ENCODE results near the gene MSI2. TPM values are rescaled to one million over a fixed set of nuclear protein-coding genes. Genes with fewer than 3 reads are reported as not detected.

The MSI2 gene
- total RNA-seq, result 7.0 and 13.0 TPM in 2 replicates

DNA sequence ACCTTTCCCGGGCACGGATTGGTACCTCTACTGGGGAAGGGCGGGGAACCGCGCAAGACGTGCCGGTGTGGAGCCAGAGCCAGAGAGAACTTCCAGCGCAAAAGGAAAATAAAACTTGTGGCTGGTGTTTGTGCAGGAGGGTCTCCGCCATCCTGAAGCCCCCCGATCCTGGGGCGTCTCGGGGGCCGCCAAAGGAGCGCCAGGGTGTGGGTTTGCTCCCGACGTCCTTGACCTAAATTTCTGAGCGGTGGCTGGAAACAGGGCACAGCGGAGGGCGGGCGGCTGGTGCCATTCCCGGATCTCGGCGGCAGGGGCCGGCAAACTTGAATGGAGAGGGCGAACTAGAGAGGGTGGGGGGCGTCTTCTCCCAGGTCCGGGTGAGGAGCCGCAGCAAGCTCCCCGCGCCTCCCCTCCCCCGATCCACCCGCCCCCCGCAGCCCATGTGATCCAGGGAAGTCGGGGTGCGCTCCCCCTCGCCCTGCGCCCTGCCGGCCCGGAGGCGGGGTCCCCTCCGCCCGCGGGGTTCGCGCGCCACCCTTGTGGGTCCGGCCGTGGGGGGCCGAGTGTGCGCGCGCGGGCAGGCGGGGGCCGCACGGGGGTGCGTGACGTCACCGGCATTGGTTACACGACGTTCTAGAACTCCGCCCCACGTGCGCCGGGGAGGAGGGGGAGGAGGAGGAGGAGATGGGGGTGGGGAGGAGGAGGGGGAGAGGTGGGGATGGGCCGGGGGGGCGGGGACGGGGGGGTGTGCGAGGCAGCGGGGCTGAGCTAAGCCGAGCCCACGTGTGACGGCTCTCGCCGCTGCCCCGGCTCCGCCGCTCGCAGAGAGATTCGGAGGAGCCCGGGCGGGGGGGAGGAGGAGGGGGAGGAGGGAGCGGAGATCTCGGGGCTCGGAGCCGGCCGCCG lies at the start of gene MSI2:
Gene MSI2 (plus strand): TSS at position 748 of the 906 bp plus-strand sequence. CDS start 220 bp downstream, outside the sequence.

Other genes with a start within 250 kb of the MSI2 start
- 20.9 and 27.7 TPM in 2 replicates for gene AKAP1, start 171.3 kb upstream of the MSI2 start, total RNA-seq

Data from bladder microvascular endothelial cell (primary cell).